Panc1 (cell line): ENCODE results near the gene AKT1. TPM values are rescaled to one million over a fixed set of nuclear protein-coding genes. Genes with fewer than 3 reads are reported as not detected.

ENCODE experiments used
- ATAC-seq: fragments of 200-7000 bp; cut with Tn5 transposase; 2 replicates; pipeline ENCODE4 v1.9.1; 2020; ENCODE audit warnings: mild to moderate bottlenecking, moderate library complexity
- BruUV-seq: library from RNA; stranded (reverse); fragments of 400-500 nt; replicated peaks from 2 replicates; lab custom pipeline; 2021; lab: Mats Ljungman, UMichigan
- CTCF ChIA-PET: fragments of 300-600 bp; sonication (Branson Sonifier 250); formaldehyde crosslinking; loops from one replicate; lab custom pipeline; 2022; ENCODE audit warnings: antibody characterized with exemption; lab: Charles Lee
- POLR2A ChIA-PET: fragments of 300-600 bp; sonication (Branson Sonifier 250); formaldehyde crosslinking; loops from one replicate; lab custom pipeline; 2022; ENCODE audit warnings: antibody characterized with exemption; lab: Charles Lee
- DNase-seq: peaks from one replicate; pipeline ENCODE4 v3.0.0-alpha.2; 2010; ENCODE audit warnings: low read depth, low spot score
- H3K27ac ChIP-seq: 2 replicates; pipeline ENCODE4 v1.5.1; 2011; ENCODE audit warnings: mild to moderate bottlenecking, low read length, inconsistent platforms
- H3K27me3 ChIP-seq: fragments of 200-500 bp; sonication (Bioruptor generic); 2 replicates; pipeline ENCODE4 v1.6.0; 2014; ENCODE audit warnings: low read length, inconsistent platforms; ENCODE audit not compliant: control insufficient read depth, insufficient read depth
- H3K36me3 ChIP-seq: fragments of 200-500 bp; sonication (Bioruptor generic); 2 replicates; pipeline ENCODE4 v1.5.1; 2014; ENCODE audit warnings: inconsistent platforms, mild to moderate bottlenecking, low read length, moderate library complexity; ENCODE audit not compliant: control insufficient read depth, insufficient read depth
- H3K4me1 ChIP-seq: 2 replicates; pipeline ENCODE4 v1.5.1; 2011; ENCODE audit warnings: inconsistent platforms, mild to moderate bottlenecking, low read length, moderate library complexity; ENCODE audit not compliant: control insufficient read depth, insufficient read depth
- H3K4me3 ChIP-seq, 2 experiments: 2 replicates each; pipeline ENCODE4 v1.5.1; 2011 to 2012; ENCODE audit warnings: low read depth in 2 of 2, low read length in 2 of 2, mild to moderate bottlenecking in 2 of 2, inconsistent platforms in 1 of 2, moderate library complexity in 1 of 2
- H3K9me3 ChIP-seq: fragments of 200-500 bp; sonication (Bioruptor generic); 2 replicates; pipeline ENCODE4 v1.5.1; 2014; ENCODE audit warnings: low read depth, mild to moderate bottlenecking, inconsistent platforms, low read length, moderate library complexity; ENCODE audit not compliant: control insufficient read depth, insufficient read depth
- CTCF ChIP-seq: fragments of 450-650 bp; IDR thresholded peaks from 2 replicates; pipeline ENCODE4 v1.5.1; 2017; ENCODE audit warnings: mild to moderate bottlenecking
- POLR2AphosphoS5 ChIP-seq: IDR thresholded peaks from 2 replicates; pipeline ENCODE4 v1.6.1; 2012; ENCODE audit warnings: mild to moderate bottlenecking, low read depth, low read length, moderate library complexity
- SIN3A ChIP-seq: IDR thresholded peaks from 2 replicates; pipeline ENCODE4 v1.6.1; 2012; ENCODE audit warnings: low read depth, mild to moderate bottlenecking, low read length, moderate library complexity, borderline replicate concordance; ENCODE audit not compliant: insufficient read depth
- TCF7L2 ChIP-seq: IDR thresholded peaks from 2 replicates; pipeline ENCODE4 v1.6.1; 2011; ENCODE audit warnings: mild to moderate bottlenecking, low read depth, low read length, inconsistent platforms
- in situ Hi-C: cut with HindIII; loops from 2 replicates; pipeline ENCODE4 v1.10.0; 2016; ENCODE audit warnings: low sequenced_read_pairs, low pct_unique_long_range_greater_than_20kb
- intact Hi-C: fragments of 100-400 bp; cut with micrococcal nuclease; formaldehyde crosslinking; loops from one replicate; pipeline ENCODE4 v1.10.0; 2022; ENCODE audit not compliant: unreplicated experiment
- total RNA-seq: library from RNA; stranded (reverse); gene quantifications from one replicate; pipeline ENCODE4 v1.2.1, GENCODE V29; 2021; ENCODE audit not compliant: unreplicated experiment
- TF ChIP-seq, protein P1 (sequence below), 2 experiments: IDR thresholded peaks; 2 replicates each; pipeline ENCODE4 v1.6.1; 2011 to 2012; ENCODE audit warnings: low read depth in 2 of 2, control low read depth in 1 of 2, low read length in 1 of 2, mild to moderate bottlenecking in 1 of 2, moderate library complexity in 1 of 2; ENCODE audit not compliant: insufficient read depth in 1 of 2

Gene AKT1
- total RNA-seq, 1 experiment from 2014 or later = 175 TPM

DNA sequence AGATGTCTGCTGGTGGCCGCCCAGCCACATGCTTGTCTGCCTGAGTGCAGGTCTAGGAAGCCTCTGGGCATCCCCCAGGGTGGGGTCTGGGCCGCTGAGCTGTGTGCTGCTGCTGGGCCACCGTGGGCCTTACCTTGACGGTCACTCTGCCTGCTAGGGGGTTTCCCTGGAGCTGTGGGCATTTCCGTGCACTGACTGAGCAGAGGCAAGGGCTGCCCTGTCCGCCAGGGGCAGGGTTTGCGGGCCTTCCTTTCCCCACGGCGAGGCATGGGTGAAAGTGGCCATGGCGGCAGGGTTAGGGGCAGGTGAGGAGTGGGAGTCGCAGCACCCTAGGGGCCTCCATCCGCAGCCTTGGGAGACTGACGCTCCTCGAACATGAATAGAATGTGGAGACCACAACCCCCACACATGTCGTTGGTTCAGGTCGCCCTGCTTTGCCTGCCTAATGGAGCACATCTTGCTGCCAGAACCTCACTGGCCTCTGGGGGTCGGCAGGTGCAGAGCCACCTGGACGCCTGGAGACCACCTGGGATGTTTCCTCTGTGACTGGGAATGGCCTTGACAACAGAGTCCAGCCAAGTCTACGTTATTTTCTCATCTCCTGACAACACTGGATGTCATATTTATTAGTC lies 7.8 kb upstream of the AKT1 start:
- TF ChIP-seq POLR2AphosphoS5 (no peak), TCF7L2 (no peak), SIN3A (no peak), CTCF (peak; percentile 69; the same call in 1 of the 2 replicates)
- TF ChIP-seq, protein P1, sequence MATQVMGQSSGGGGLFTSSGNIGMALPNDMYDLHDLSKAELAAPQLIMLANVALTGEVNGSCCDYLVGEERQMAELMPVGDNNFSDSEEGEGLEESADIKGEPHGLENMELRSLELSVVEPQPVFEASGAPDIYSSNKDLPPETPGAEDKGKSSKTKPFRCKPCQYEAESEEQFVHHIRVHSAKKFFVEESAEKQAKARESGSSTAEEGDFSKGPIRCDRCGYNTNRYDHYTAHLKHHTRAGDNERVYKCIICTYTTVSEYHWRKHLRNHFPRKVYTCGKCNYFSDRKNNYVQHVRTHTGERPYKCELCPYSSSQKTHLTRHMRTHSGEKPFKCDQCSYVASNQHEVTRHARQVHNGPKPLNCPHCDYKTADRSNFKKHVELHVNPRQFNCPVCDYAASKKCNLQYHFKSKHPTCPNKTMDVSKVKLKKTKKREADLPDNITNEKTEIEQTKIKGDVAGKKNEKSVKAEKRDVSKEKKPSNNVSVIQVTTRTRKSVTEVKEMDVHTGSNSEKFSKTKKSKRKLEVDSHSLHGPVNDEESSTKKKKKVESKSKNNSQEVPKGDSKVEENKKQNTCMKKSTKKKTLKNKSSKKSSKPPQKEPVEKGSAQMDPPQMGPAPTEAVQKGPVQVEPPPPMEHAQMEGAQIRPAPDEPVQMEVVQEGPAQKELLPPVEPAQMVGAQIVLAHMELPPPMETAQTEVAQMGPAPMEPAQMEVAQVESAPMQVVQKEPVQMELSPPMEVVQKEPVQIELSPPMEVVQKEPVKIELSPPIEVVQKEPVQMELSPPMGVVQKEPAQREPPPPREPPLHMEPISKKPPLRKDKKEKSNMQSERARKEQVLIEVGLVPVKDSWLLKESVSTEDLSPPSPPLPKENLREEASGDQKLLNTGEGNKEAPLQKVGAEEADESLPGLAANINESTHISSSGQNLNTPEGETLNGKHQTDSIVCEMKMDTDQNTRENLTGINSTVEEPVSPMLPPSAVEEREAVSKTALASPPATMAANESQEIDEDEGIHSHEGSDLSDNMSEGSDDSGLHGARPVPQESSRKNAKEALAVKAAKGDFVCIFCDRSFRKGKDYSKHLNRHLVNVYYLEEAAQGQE (IDR thresholded peaks at IDR 0.05; ENCODE audit: insufficient read depth in 1 of 2, low read depth in 2 of 2, low read length in 1 of 2) = no peak

GRCh38 chr14:104802394-104803184 lies 7.0 kb upstream of the AKT1 start:
- peak overlapping the region; percentile 63; the same call in 1 of the 2 replicates for H3K27ac ChIP-seq
- TF ChIP-seq, protein P1 (IDR thresholded peaks at IDR 0.05; ENCODE audit: insufficient read depth in 1 of 2, low read depth in 2 of 2, low read length in 1 of 2) = no peak
- no peak for TF ChIP-seq POLR2AphosphoS5
- peak overlapping the region; percentile 35 to 56 for H3K4me3 ChIP-seq
- no peak for ATAC-seq
- H3K27me3 ChIP-seq = no peaks in the 10 kb centered on the region
- H3K4me1 ChIP-seq = peaks cover 64% of the 10 kb centered on the region
- ChIA-PET POLR2A (no interaction called here), CTCF (no interaction called here)
- intact Hi-C loops = no loop called here
- DNase-seq = no peak
- in situ Hi-C loops = no loop called here
- H3K36me3 ChIP-seq = no peaks in the 10 kb centered on the region
- no peaks in the 10 kb centered on the region for H3K9me3 ChIP-seq
- BruUV-seq = no TSS peak

More for the DNA sequence above, 7.8 kb upstream of the AKT1 start:
- intact Hi-C loops (no loop called here), in situ Hi-C loops (no loop called here)
- no peaks in the 10 kb centered on the region for H3K9me3 ChIP-seq
- POLR2A ChIA-PET = no interaction called here
- peak overlapping the region; percentile 35 to 56; a peak in 3 of 4 replicates for H3K4me3 ChIP-seq
- no peaks in the 10 kb centered on the region for H3K27me3 ChIP-seq
- peaks cover 56% of the 10 kb centered on the region for H3K4me1 ChIP-seq
- peak overlapping the region; percentile 63 for H3K27ac ChIP-seq
- CTCF ChIA-PET = no interaction called here
- H3K36me3 ChIP-seq = no peaks in the 10 kb centered on the region
- DNase-seq (no peak), ATAC-seq (peak; percentile 29; the same call in 1 of the 2 replicates)
- BruUV-seq = TSS peak; percentile 83
